Effector memory CD4-positive, alpha-beta T cell (primary cell): ENCODE measurements around the gene OR5W2.
"Not testable (repeated sequence)": the region's sequence is repeated elsewhere in the genome, so short reads cannot be mapped to it uniquely, and the experiment has no call there.

ENCODE experiments used
- DNase-seq, 3 donors: peaks; one replicate each; pipeline ENCODE4 v3.0.0-alpha.2; 2020
- H3K27ac ChIP-seq: 2 replicates; pipeline ENCODE4 v1.7.0; 2013; ENCODE audit warnings: mild to moderate bottlenecking, low read length, moderate library complexity; ENCODE audit not compliant: insufficient read depth, poor library complexity, severe bottlenecking
- H3K27me3 ChIP-seq: replicated peaks from 2 replicates; pipeline ENCODE4 v1.7.0; 2013; ENCODE audit warnings: mild to moderate bottlenecking, low read length; ENCODE audit not compliant: insufficient read depth, control insufficient read depth, poor library complexity, severe bottlenecking
- H3K36me3 ChIP-seq: 2 replicates; pipeline ENCODE4 v1.7.0; 2013; ENCODE audit warnings: mild to moderate bottlenecking, low read length, moderate library complexity; ENCODE audit not compliant: control insufficient read depth, insufficient read depth
- H3K4me1 ChIP-seq: 2 replicates; pipeline ENCODE4 v1.7.0; 2013; ENCODE audit warnings: low read length, mild to moderate bottlenecking; ENCODE audit not compliant: control insufficient read depth, insufficient read depth, poor library complexity, severe bottlenecking
- H3K4me3 ChIP-seq: 2 replicates; pipeline ENCODE4 v1.7.0; 2013; ENCODE audit warnings: low read length, low read depth, mild to moderate bottlenecking; ENCODE audit not compliant: insufficient read depth, poor library complexity, severe bottlenecking
- H3K9me3 ChIP-seq: 2 replicates; pipeline ENCODE4 v1.7.0; 2013; ENCODE audit warnings: mild to moderate bottlenecking, low read length, moderate library complexity; ENCODE audit not compliant: control insufficient read depth
- total RNA-seq, 3 donors: gene quantifications; one replicate each; lab custom pipeline; 2026; lab: John Stamatoyannopoulos, UW

Gene OR5W2
- 0 reads per million in 3 donors for total RNA-seq

GRCh38 chr11:55914482-55914881, at the start of gene OR5W2:
Gene OR5W2 (minus strand): TSS chr11:55914582. CDS start chr11:55914582, 0 bp downstream.
- no peak within 1 kb of the TSS for H3K27ac ChIP-seq
- H3K9me3 ChIP-seq: no peaks in the 10 kb centered on the region
- H3K36me3 ChIP-seq: no peaks in the 10 kb centered on the region
- H3K27me3 ChIP-seq: no peaks in the 10 kb centered on the region
- no peaks in the 10 kb centered on the region for H3K4me1 ChIP-seq
- H3K4me3 ChIP-seq: no peak within 1 kb of the TSS
- DNase-seq: no peak

GRCh38 chr11:55956521-55956920, 42.1 kb upstream of the OR5W2 start:
- H3K4me1 ChIP-seq: no peaks in the 10 kb centered on the region
- no peaks in the 10 kb centered on the region for H3K9me3 ChIP-seq
- no peak for DNase-seq
- no peaks in the 10 kb centered on the region for H3K27me3 ChIP-seq
- no peak overlapping the region for H3K4me3 ChIP-seq
- no peak overlapping the region for H3K27ac ChIP-seq
- H3K36me3 ChIP-seq: no peaks in the 10 kb centered on the region

GRCh38 chr11:55949330-55949729, 34.9 kb upstream of the OR5W2 start:
- H3K9me3 ChIP-seq: no peaks in the 10 kb centered on the region
- H3K27me3 ChIP-seq: no peaks in the 10 kb centered on the region
- no peaks in the 10 kb centered on the region for H3K36me3 ChIP-seq
- no peak for DNase-seq
- no peaks in the 10 kb centered on the region for H3K4me1 ChIP-seq
- no peak overlapping the region for H3K4me3 ChIP-seq
- H3K27ac ChIP-seq: no peak overlapping the region

- H3K9me3 ChIP-seq: no peaks in the 10 kb centered on the region
- H3K4me1 ChIP-seq: no peaks in the 10 kb centered on the region
- no peaks in the 10 kb centered on the region for H3K27me3 ChIP-seq
- no peaks in the 10 kb centered on the region for H3K36me3 ChIP-seq
- DNase-seq: no peak
- H3K27ac ChIP-seq: no peak overlapping the region
- H3K4me3 ChIP-seq: no peak overlapping the region
Observed at GRCh38 chr11:55942785-55943392, 28.5 kb upstream of the OR5W2 start.

GRCh38 chr11:55936300-55936699, 21.9 kb upstream of the OR5W2 start, which contains the start of gene OR5I1:
Gene OR5I1 (minus strand): TSS chr11:55936400. CDS start chr11:55936400, 0 bp downstream.
- H3K4me1 ChIP-seq: no peaks in the 10 kb centered on the region
- no peaks in the 10 kb centered on the region for H3K36me3 ChIP-seq
- no peak for DNase-seq
- no peaks in the 10 kb centered on the region for H3K27me3 ChIP-seq
- H3K4me3 ChIP-seq: no peak within 1 kb of the TSS
- H3K27ac ChIP-seq: no peak within 1 kb of the TSS
- no peaks in the 10 kb centered on the region for H3K9me3 ChIP-seq

- H3K9me3 ChIP-seq: no peaks in the 10 kb centered on the region
- no peaks in the 10 kb centered on the region for H3K36me3 ChIP-seq
- no peak overlapping the region for H3K27ac ChIP-seq
- DNase-seq: no peak
- no peaks in the 10 kb centered on the region for H3K4me1 ChIP-seq
- no peaks in the 10 kb centered on the region for H3K27me3 ChIP-seq
- no peak overlapping the region for H3K4me3 ChIP-seq
Observed at GRCh38 chr11:55920537-55920936, 6.2 kb upstream of the OR5W2 start.

GRCh38 chr11:55902308-55902707, 12.1 kb downstream of the OR5W2 start:
- no peaks in the 10 kb centered on the region for H3K36me3 ChIP-seq
- no peak overlapping the region for H3K4me3 ChIP-seq
- DNase-seq: no peak
- H3K4me1 ChIP-seq: no peaks in the 10 kb centered on the region
- H3K27me3 ChIP-seq: no peaks in the 10 kb centered on the region
- H3K27ac ChIP-seq: no peak overlapping the region
- no peaks in the 10 kb centered on the region for H3K9me3 ChIP-seq

GRCh38 chr11:55895216-55895615, 19.2 kb downstream of the OR5W2 start:
- no peak for DNase-seq
- Histone ChIP-seq H3K4me3 (no peak overlapping the region), H3K9me3 (no peaks in the 10 kb centered on the region), H3K4me1 (no peaks in the 10 kb centered on the region), H3K27me3 (no peaks in the 10 kb centered on the region), H3K36me3 (no peaks in the 10 kb centered on the region), H3K27ac (no peak overlapping the region)

- H3K27me3 ChIP-seq, H3K9me3 ChIP-seq, H3K27ac ChIP-seq: not testable (repeated sequence)
Observed at GRCh38 chr11:55885481-55885880, 28.9 kb downstream of the OR5W2 start.

GRCh38 chr11:55884995-55885394, 29.4 kb downstream of the OR5W2 start:
- not testable (repeated sequence) for H3K4me3 ChIP-seq, H3K4me1 ChIP-seq

More at GRCh38 chr11:55885481-55885880, 28.9 kb downstream of the OR5W2 start:
- not testable (repeated sequence) for H3K36me3 ChIP-seq, H3K4me3 ChIP-seq, H3K4me1 ChIP-seq, DNase-seq

More at GRCh38 chr11:55884995-55885394, 29.4 kb downstream of the OR5W2 start:
- not testable (repeated sequence) for H3K27me3 ChIP-seq, H3K36me3 ChIP-seq, H3K9me3 ChIP-seq, DNase-seq, H3K27ac ChIP-seq
